Bone marrow (tissue), 2 donors: Measurements from ENCODE around the gene RASGEF1B.
"Not testable (repeated sequence)": the region's sequence is repeated elsewhere in the genome, so short reads cannot be mapped to it uniquely, and the experiment has no call there.

ENCODE experiments used
- DNase-seq, 2 donors: peaks; one replicate each; lab custom pipeline; 2025; lab: John Stamatoyannopoulos, UW

RASGEF1B gene

GRCh38 chr4:81431971-81432370 lies 39.7 kb downstream of the RASGEF1B start:
- DNase-seq, result no peak

- DNase-seq, result no peak
These were observed 42.1 kb downstream of the RASGEF1B start for GRCh38 chr4:81429607-81430006.

- no peak for DNase-seq
These were observed 42.7 kb downstream of the RASGEF1B start for GRCh38 chr4:81429031-81429430.

- no peak for DNase-seq
These were observed 43.7 kb downstream of the RASGEF1B start for GRCh38 chr4:81428002-81428401.

- peak in 1 of 2 donors; percentile 32 for DNase-seq
These were observed 44.3 kb downstream of the RASGEF1B start for GRCh38 chr4:81427344-81427821.

GRCh38 chr4:81426770-81427289 lies 44.9 kb downstream of the RASGEF1B start:
- DNase-seq, result no peak

- DNase-seq, result no peak
These were observed 46.6 kb downstream of the RASGEF1B start for GRCh38 chr4:81424816-81425755.

GRCh38 chr4:81424336-81424735 lies 47.4 kb downstream of the RASGEF1B start:
- no peak for DNase-seq

- no peak for DNase-seq
These were observed 49.1 kb downstream of the RASGEF1B start for GRCh38 chr4:81422595-81422994.

GRCh38 chr4:81421346-81422218 lies 50.1 kb downstream of the RASGEF1B start:
- peak; percentile 8 to 96 for DNase-seq

GRCh38 chr4:81418572-81418971 lies 53.1 kb downstream of the RASGEF1B start:
- DNase-seq, result no peak

GRCh38 chr4:81412946-81413495 lies 58.7 kb downstream of the RASGEF1B start:
- DNase-seq, result no peak

GRCh38 chr4:81410680-81411079 lies 61.0 kb downstream of the RASGEF1B start:
- DNase-seq, result peak in 1 of 2 donors; percentile 28

GRCh38 chr4:81409836-81410235 lies 61.9 kb downstream of the RASGEF1B start:
- DNase-seq, result no peak

GRCh38 chr4:81408341-81408740 lies 63.4 kb downstream of the RASGEF1B start:
- DNase-seq, result no peak

- no peak for DNase-seq
These were observed 64.0 kb downstream of the RASGEF1B start for GRCh38 chr4:81407726-81408125.

- DNase-seq, result not testable (repeated sequence)
These were observed 65.2 kb downstream of the RASGEF1B start for GRCh38 chr4:81406481-81406880.

GRCh38 chr4:81405900-81406401 lies 65.8 kb downstream of the RASGEF1B start:
- DNase-seq, result peak in 1 of 2 donors; percentile 71

GRCh38 chr4:81404741-81405140 lies 67.0 kb downstream of the RASGEF1B start:
- DNase-seq, result no peak

GRCh38 chr4:81404294-81404693 lies 67.4 kb downstream of the RASGEF1B start:
- no peak for DNase-seq

GRCh38 chr4:81399306-81400086 lies 72.2 kb downstream of the RASGEF1B start:
- no peak for DNase-seq
